ENCODE results near the gene GGNBP2. TPM values are rescaled to one million over a fixed set of nuclear protein-coding genes. Genes with fewer than 3 reads are reported as not detected.

GGNBP2 gene
- polyA plus RNA-seq, 1 donor from 2014 or later = 112 TPM

DNA sequence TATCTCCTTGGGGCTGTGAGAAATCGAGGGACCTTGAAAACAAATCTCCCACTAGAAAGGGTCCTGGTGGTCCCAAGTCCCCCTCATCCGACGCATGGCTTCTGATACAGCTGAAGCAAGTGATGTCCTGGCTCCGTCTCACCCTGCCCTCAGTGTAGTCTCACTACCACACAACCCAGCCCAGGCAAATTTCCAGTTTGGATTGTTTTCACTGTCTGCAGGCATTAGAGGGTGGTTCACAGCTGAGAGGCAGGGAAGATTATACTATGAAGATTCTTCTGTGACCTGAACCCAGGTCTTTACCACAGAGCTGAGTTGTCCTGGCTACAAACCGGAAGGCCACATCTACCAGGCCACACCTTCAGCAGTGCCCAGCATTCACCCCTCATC, 40.6 kb upstream of the GGNBP2 start:
- Histone ChIP-seq H2AFZ (ENCODE audit: low read depth, low read length) (no peak overlapping the region), H3K79me2 (replicated peaks; ENCODE audit: insufficient read depth, low read length) (no peaks in the 10 kb centered on the region), H3K36me3 (ENCODE audit: insufficient read depth, low read length) (no peaks in the 10 kb centered on the region), H3K9me3 (ENCODE audit: low read length) (no peaks in the 10 kb centered on the region), H3K27me3 (ENCODE audit: insufficient read depth, low read depth, low read length) (no peaks in the 10 kb centered on the region), H3K4me3 (ENCODE audit: low read length) (no peak overlapping the region), H3K4me2 (ENCODE audit: low read length) (no peak overlapping the region), H4K20me1 (ENCODE audit: insufficient read depth) (no peaks in the 10 kb centered on the region), H3K9ac (ENCODE audit: low read length) (no peak overlapping the region), H3K27ac (ENCODE audit: low read length) (no peak overlapping the region), H3K9me2 (ENCODE audit: insufficient read depth, low read length) (no peaks in the 10 kb centered on the region), H3F3A (ENCODE audit: insufficient read depth, low read length, poor library complexity, severe bottlenecking) (no peaks in the 10 kb centered on the region)
- TF ChIP-seq, protein P1, sequence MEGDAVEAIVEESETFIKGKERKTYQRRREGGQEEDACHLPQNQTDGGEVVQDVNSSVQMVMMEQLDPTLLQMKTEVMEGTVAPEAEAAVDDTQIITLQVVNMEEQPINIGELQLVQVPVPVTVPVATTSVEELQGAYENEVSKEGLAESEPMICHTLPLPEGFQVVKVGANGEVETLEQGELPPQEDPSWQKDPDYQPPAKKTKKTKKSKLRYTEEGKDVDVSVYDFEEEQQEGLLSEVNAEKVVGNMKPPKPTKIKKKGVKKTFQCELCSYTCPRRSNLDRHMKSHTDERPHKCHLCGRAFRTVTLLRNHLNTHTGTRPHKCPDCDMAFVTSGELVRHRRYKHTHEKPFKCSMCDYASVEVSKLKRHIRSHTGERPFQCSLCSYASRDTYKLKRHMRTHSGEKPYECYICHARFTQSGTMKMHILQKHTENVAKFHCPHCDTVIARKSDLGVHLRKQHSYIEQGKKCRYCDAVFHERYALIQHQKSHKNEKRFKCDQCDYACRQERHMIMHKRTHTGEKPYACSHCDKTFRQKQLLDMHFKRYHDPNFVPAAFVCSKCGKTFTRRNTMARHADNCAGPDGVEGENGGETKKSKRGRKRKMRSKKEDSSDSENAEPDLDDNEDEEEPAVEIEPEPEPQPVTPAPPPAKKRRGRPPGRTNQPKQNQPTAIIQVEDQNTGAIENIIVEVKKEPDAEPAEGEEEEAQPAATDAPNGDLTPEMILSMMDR (IDR thresholded peaks at IDR 0.05; ENCODE audit: poor library complexity, severe bottlenecking) = no peak

DNA sequence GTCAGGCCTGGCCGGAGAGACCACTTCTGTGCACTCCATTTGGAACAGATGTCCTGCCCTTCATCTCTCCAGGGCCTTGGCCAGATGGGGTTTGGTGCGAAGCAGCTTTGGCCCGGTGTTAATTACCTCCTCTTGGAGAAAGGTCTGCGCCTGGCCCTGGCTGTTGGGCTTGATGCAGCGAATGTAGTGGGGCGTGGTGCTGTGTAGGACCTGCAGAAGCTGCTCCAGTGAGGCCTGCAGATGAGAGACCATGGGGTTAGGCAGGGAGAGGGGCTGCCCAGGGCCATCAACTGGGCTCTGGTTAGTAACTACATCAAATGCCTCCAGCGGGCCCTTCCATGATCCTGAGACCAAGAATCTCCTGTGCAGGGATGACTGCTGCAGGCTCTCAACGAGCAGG, 39.5 kb upstream of the GGNBP2 start:
- Histone ChIP-seq H3K27me3 (ENCODE audit: insufficient read depth, low read depth, low read length) (no peaks in the 10 kb centered on the region), H2AFZ (ENCODE audit: low read depth, low read length) (no peak overlapping the region), H3K4me3 (ENCODE audit: low read length) (no peak overlapping the region), H3K9ac (ENCODE audit: low read length) (no peak overlapping the region), H3F3A (ENCODE audit: insufficient read depth, low read length, poor library complexity, severe bottlenecking) (no peaks in the 10 kb centered on the region), H3K79me2 (replicated peaks; ENCODE audit: insufficient read depth, low read length) (no peaks in the 10 kb centered on the region), H3K9me2 (ENCODE audit: insufficient read depth, low read length) (no peaks in the 10 kb centered on the region), H3K27ac (ENCODE audit: low read length) (no peak overlapping the region), H3K36me3 (ENCODE audit: insufficient read depth, low read length) (no peaks in the 10 kb centered on the region), H4K20me1 (ENCODE audit: insufficient read depth) (no peaks in the 10 kb centered on the region), H3K4me2 (ENCODE audit: low read length) (no peak overlapping the region), H3K9me3 (ENCODE audit: low read length) (no peaks in the 10 kb centered on the region)
- TF ChIP-seq MXI1 (conservative IDR thresholded peaks at IDR 0.05; ENCODE audit: poor library complexity, severe bottlenecking) (no peak), SMC3 (conservative IDR thresholded peaks at IDR 0.05; ENCODE audit: poor library complexity) (no peak), TAF1 (IDR thresholded peaks at IDR 0.05; ENCODE audit: low read depth) (no peak), EZH2 (IDR thresholded peaks at IDR 0.05; ENCODE audit: borderline replicate concordance, insufficient read depth, low read length, poor library complexity, severe bottlenecking) (no peak)
- TF ChIP-seq, protein P2, sequence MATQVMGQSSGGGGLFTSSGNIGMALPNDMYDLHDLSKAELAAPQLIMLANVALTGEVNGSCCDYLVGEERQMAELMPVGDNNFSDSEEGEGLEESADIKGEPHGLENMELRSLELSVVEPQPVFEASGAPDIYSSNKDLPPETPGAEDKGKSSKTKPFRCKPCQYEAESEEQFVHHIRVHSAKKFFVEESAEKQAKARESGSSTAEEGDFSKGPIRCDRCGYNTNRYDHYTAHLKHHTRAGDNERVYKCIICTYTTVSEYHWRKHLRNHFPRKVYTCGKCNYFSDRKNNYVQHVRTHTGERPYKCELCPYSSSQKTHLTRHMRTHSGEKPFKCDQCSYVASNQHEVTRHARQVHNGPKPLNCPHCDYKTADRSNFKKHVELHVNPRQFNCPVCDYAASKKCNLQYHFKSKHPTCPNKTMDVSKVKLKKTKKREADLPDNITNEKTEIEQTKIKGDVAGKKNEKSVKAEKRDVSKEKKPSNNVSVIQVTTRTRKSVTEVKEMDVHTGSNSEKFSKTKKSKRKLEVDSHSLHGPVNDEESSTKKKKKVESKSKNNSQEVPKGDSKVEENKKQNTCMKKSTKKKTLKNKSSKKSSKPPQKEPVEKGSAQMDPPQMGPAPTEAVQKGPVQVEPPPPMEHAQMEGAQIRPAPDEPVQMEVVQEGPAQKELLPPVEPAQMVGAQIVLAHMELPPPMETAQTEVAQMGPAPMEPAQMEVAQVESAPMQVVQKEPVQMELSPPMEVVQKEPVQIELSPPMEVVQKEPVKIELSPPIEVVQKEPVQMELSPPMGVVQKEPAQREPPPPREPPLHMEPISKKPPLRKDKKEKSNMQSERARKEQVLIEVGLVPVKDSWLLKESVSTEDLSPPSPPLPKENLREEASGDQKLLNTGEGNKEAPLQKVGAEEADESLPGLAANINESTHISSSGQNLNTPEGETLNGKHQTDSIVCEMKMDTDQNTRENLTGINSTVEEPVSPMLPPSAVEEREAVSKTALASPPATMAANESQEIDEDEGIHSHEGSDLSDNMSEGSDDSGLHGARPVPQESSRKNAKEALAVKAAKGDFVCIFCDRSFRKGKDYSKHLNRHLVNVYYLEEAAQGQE (IDR thresholded peaks at IDR 0.05; ENCODE audit: borderline replicate concordance) = no peak

DNA sequence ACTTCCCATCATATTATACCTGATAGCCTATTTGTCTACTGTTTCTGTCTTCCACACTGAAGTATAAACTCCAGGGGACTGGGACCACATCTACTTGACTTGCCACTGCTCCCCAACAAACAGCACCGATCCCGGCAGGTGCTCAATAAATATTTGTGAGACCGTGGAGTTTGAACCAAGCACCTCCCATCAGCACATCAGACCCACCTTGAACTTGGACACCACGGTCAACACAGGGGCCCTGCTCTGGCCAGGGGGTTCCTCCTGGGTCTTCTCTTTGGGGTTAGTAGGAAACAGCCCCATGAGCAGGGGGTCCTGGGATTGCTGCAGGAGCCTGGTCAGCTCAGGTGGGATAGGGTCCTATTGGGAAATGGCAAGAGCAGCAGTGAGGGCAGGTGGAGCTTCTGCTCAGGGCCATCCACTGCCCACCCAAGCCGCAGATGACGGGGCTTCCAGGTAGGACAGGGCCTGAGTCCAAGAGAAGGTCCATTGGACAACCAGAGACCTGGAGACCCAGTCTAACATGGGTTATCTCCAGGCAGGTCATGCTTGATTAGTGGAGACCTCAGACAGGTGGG, 38.4 kb upstream of the GGNBP2 start:
- Histone ChIP-seq H3K79me2 (replicated peaks; ENCODE audit: insufficient read depth, low read length) (no peaks in the 10 kb centered on the region), H3K9me3 (ENCODE audit: low read length) (no peaks in the 10 kb centered on the region), H3K36me3 (ENCODE audit: insufficient read depth, low read length) (no peaks in the 10 kb centered on the region), H3K4me3 (ENCODE audit: low read length) (no peak overlapping the region), H4K20me1 (ENCODE audit: insufficient read depth) (no peaks in the 10 kb centered on the region), H3K27ac (ENCODE audit: low read length) (no peak overlapping the region), H3K9ac (ENCODE audit: low read length) (no peak overlapping the region), H3K9me2 (ENCODE audit: insufficient read depth, low read length) (no peaks in the 10 kb centered on the region), H3K27me3 (ENCODE audit: insufficient read depth, low read depth, low read length) (no peaks in the 10 kb centered on the region), H2AFZ (ENCODE audit: low read depth, low read length) (no peak overlapping the region), H3K4me2 (ENCODE audit: low read length) (no peak overlapping the region), H3F3A (ENCODE audit: insufficient read depth, low read length, poor library complexity, severe bottlenecking) (no peaks in the 10 kb centered on the region)
- TF ChIP-seq MXI1 (conservative IDR thresholded peaks at IDR 0.05; ENCODE audit: poor library complexity, severe bottlenecking) = no peak
- no peak for TF ChIP-seq POLR2AphosphoS5 (IDR thresholded peaks at IDR 0.05)
- no peak for TF ChIP-seq EZH2 (IDR thresholded peaks at IDR 0.05; ENCODE audit: borderline replicate concordance, insufficient read depth, low read length, poor library complexity, severe bottlenecking)
- TF ChIP-seq, protein P1 (IDR thresholded peaks at IDR 0.05; ENCODE audit: poor library complexity, severe bottlenecking) = no peak
- no peak for TF ChIP-seq TAF1 (IDR thresholded peaks at IDR 0.05; ENCODE audit: low read depth)
- no peak for TF ChIP-seq EP300 (conservative IDR thresholded peaks at IDR 0.05; ENCODE audit: poor library complexity, severe bottlenecking)
- no peak for TF ChIP-seq RAD21 (conservative IDR thresholded peaks at IDR 0.05)
- TF ChIP-seq SMC3 (conservative IDR thresholded peaks at IDR 0.05; ENCODE audit: poor library complexity) = no peak
- TF ChIP-seq, protein P2 (IDR thresholded peaks at IDR 0.05; ENCODE audit: borderline replicate concordance) = no peak

All from neural cell (in vitro differentiated cells).